HepG2 (cell line): ENCODE results near the gene MYD88. TPM values are rescaled to one million over a fixed set of nuclear protein-coding genes. Genes with fewer than 3 reads are reported as not detected.
A peak's percentile ranks its signal among the peaks of the same experiment; 100 is the strongest.

Experiments
- AKAP8 ChIP-seq: sonication (generic); formaldehyde crosslinking; IDR thresholded peaks from 2 replicates; pipeline ENCODE4 v1.5.1; 2020; ENCODE audit warnings: mild to moderate bottlenecking, missing genetic modification reagents
- CAMTA2 ChIP-seq: sonication (generic); formaldehyde crosslinking; IDR thresholded peaks from 2 replicates; pipeline ENCODE4 v1.4.0; 2020; ENCODE audit warnings: mild to moderate bottlenecking, missing genetic modification reagents, borderline replicate concordance
- FOXO1 ChIP-seq: sonication (generic); formaldehyde crosslinking; IDR thresholded peaks from 2 replicates; pipeline ENCODE4 v1.4.0; 2020; ENCODE audit warnings: missing genetic modification reagents
- HDAC1 ChIP-seq: sonication (generic); formaldehyde crosslinking; IDR thresholded peaks from 2 replicates; pipeline ENCODE4 v1.5.1; 2020; ENCODE audit warnings: mild to moderate bottlenecking, missing genetic modification reagents
- HES4 ChIP-seq: sonication (generic); formaldehyde crosslinking; IDR thresholded peaks from 2 replicates; pipeline ENCODE4 v1.9.0; 2021; ENCODE audit warnings: mild to moderate bottlenecking, missing genetic modification reagents, borderline replicate concordance
- KDM3A ChIP-seq: IDR thresholded peaks from 2 replicates; pipeline ENCODE4 v1.6.1; 2018; ENCODE audit warnings: low read depth, missing compliant biosample characterization
- NCOA2 ChIP-seq: sonication (generic); formaldehyde crosslinking; IDR thresholded peaks from 2 replicates; pipeline ENCODE4 v1.8.0; 2022; ENCODE audit warnings: inconsistent platforms
- SIN3B ChIP-seq: fragments of 150-350 bp; IDR thresholded peaks from 2 replicates; pipeline ENCODE4 v1.6.1; 2014; ENCODE audit warnings: low read length
- SRSF4 ChIP-seq: fragments of 200-400 bp; formaldehyde crosslinking; IDR thresholded peaks from one replicate; pipeline ENCODE4 v1.6.1; 2018; ENCODE audit warnings: mild to moderate bottlenecking, low read depth, low read length, moderate library complexity; ENCODE audit not compliant: poor library complexity, severe bottlenecking
- TAF1 ChIP-seq: sonication (generic); formaldehyde crosslinking; IDR thresholded peaks from 2 replicates; pipeline ENCODE4 v1.4.0; 2020; ENCODE audit warnings: missing genetic modification reagents
- THYN1 ChIP-seq: sonication (generic); formaldehyde crosslinking; IDR thresholded peaks from 2 replicates; pipeline ENCODE4 v1.8.1; 2023; ENCODE audit warnings: low read depth, mild to moderate bottlenecking, moderate library complexity, missing genetic modification reagents, borderline replicate concordance
- ZMYM4 ChIP-seq: sonication (generic); formaldehyde crosslinking; IDR thresholded peaks from 2 replicates; pipeline ENCODE4 v1.8.1; 2023; ENCODE audit warnings: mild to moderate bottlenecking, missing genetic modification reagents
- ZNF317 ChIP-seq: sonication (generic); formaldehyde crosslinking; IDR thresholded peaks from 2 replicates; pipeline ENCODE4 v1.5.0; 2020; ENCODE audit warnings: mild to moderate bottlenecking, missing genetic modification reagents
- ZNF614 ChIP-seq: IDR thresholded peaks from 2 replicates; pipeline ENCODE4 v1.6.1; 2018; ENCODE audit warnings: missing biosample characterization, missing genetic modification reagents, inconsistent platforms, borderline replicate concordance
- ZNF790 ChIP-seq: sonication (generic); formaldehyde crosslinking; IDR thresholded peaks from 2 replicates; pipeline ENCODE4 v1.8.0; 2022; ENCODE audit warnings: missing genetic modification reagents, mild to moderate bottlenecking, borderline replicate concordance
- polyA plus RNA-seq, 8 experiments: library from polyadenylated mRNA; depleted of rRNA in 3 of 8; stranded (reverse) in 7 of 8; unstranded in 1 of 8; fragments of >200 nt; fragmentation: Illumina TruSeq in 4 of 8; extraction: Trizol in 4 of 8; gene quantifications; 2 replicates each; pipeline versions ENCODE4 v1.2.1 to v1.2.3, GENCODE V29; 2011 to 2016; ENCODE audit warnings: low read depth in 4 of 8, missing spikeins in 1 of 8, mixed read lengths in 1 of 8; ENCODE audit not compliant: insufficient read depth in 1 of 8
- total RNA-seq, 5 experiments: library from RNA; depleted of rRNA; stranded (reverse); fragments of >200 nt; fragmentation: Illumina TruSeq; extraction: Trizol; gene quantifications; 2 replicates each; pipeline ENCODE4 v1.2.3, GENCODE V29; 2016; ENCODE audit warnings: low read depth in 1 of 5
- TF ChIP-seq, protein P1 (sequence below): sonication (generic); formaldehyde crosslinking; IDR thresholded peaks from 2 replicates; pipeline ENCODE4 v1.8.0; 2022; ENCODE audit warnings: mild to moderate bottlenecking, missing genetic modification reagents, moderate library complexity
- TF ChIP-seq, protein P2 (sequence below): sonication (generic); formaldehyde crosslinking; IDR thresholded peaks from 2 replicates; pipeline ENCODE4 v1.5.0; 2020; ENCODE audit warnings: mild to moderate bottlenecking, missing genetic modification reagents
- TF ChIP-seq, protein P3 (sequence below): sonication (generic); formaldehyde crosslinking; IDR thresholded peaks from 2 replicates; pipeline ENCODE4 v1.5.0; 2020; ENCODE audit warnings: mild to moderate bottlenecking, missing genetic modification reagents
- TF ChIP-seq, protein P4 (sequence below): sonication (generic); formaldehyde crosslinking; IDR thresholded peaks from 2 replicates; pipeline ENCODE4 v1.4.0; 2020; ENCODE audit warnings: missing genetic modification reagents
- TF ChIP-seq, protein P5 (sequence below): sonication (generic); formaldehyde crosslinking; IDR thresholded peaks from 2 replicates; pipeline ENCODE4 v1.5.0; 2020; ENCODE audit warnings: mild to moderate bottlenecking, missing genetic modification reagents

Gene MYD88
- total and polyA plus RNA-seq, 2 of the 13 experiments (the other 11 are each of a cell fraction or from before 2014, with no cell fraction given): 7.6 to 32.7 TPM

DNA sequence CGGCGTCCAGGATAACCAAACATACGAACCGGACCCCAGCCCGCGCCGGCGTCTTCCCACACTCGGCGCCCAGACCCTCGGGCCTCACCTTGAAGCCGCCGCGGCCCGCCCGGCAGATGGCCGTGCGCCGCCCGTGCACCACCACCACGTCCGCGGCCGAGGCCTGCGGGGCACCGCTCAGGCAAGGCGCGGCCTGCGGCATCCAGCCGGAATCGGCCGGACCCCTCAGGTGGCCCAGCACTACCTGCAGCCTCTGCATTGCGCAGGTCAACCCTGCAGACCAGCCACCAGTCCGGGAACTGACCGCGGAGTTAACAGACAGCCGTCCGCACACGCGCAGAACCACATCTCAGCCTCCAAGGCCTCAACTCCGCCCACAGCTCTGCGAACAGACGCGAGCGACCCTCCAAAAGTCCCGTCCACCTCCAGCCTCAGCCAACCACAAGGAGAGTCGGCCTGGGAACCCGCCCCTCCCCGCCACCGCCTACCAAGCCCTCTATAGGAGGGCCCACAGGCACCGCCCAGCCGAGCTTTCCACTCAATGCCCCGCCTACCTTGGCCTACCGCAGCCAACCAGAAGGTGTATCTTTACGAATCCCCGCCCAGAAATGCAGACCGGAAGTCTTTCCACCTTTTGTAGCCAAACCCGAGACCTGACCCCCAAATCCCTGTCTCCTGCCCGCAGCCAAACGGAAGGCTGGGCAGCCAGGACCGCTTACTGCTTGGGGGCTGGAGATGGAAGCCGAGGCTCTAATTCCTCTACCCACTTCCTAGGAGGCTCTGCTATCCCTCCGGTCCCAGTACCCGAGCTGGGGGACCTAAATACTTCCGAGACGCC is 1.5 kb upstream of the MYD88 start, which contains the start of gene ACAA1 (continued):
- TF ChIP-seq ZNF317 (CRISPR knock-in tag) (0 out of 2 replicates have a peak, but pooled peaks have one; percentile 43), SRSF4 (no peak), ZNF790 (peak; percentile 59; the same call in 1 of the 2 replicates), FOXO1 (CRISPR knock-in tag) (peak; percentile 60), THYN1 (CRISPR knock-in tag) (no peak), ZMYM4 (CRISPR knock-in tag) (peak; percentile 50), CAMTA2 (CRISPR knock-in tag) (0 out of 2 replicates have a peak, but pooled peaks have one; percentile 33), AKAP8 (CRISPR knock-in tag) (no peak), ZNF614 (CRISPR knock-in tag) (0 out of 2 replicates have a peak, but pooled peaks have one; percentile 10), TAF1 (CRISPR knock-in tag) (peak; percentile 95), SIN3B (no peak), HES4 (CRISPR knock-in tag) (peak; percentile 73), NCOA2 (CRISPR knock-in tag) (no peak), KDM3A (no peak), HDAC1 (CRISPR knock-in tag) (peak; percentile 40; the same call in 1 of the 2 replicates)
- TF ChIP-seq, protein P1, sequence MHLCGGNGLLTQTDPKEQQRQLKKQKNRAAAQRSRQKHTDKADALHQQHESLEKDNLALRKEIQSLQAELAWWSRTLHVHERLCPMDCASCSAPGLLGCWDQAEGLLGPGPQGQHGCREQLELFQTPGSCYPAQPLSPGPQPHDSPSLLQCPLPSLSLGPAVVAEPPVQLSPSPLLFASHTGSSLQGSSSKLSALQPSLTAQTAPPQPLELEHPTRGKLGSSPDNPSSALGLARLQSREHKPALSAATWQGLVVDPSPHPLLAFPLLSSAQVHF (CRISPR knock-in tag): no peak
- TF ChIP-seq, protein P2, sequence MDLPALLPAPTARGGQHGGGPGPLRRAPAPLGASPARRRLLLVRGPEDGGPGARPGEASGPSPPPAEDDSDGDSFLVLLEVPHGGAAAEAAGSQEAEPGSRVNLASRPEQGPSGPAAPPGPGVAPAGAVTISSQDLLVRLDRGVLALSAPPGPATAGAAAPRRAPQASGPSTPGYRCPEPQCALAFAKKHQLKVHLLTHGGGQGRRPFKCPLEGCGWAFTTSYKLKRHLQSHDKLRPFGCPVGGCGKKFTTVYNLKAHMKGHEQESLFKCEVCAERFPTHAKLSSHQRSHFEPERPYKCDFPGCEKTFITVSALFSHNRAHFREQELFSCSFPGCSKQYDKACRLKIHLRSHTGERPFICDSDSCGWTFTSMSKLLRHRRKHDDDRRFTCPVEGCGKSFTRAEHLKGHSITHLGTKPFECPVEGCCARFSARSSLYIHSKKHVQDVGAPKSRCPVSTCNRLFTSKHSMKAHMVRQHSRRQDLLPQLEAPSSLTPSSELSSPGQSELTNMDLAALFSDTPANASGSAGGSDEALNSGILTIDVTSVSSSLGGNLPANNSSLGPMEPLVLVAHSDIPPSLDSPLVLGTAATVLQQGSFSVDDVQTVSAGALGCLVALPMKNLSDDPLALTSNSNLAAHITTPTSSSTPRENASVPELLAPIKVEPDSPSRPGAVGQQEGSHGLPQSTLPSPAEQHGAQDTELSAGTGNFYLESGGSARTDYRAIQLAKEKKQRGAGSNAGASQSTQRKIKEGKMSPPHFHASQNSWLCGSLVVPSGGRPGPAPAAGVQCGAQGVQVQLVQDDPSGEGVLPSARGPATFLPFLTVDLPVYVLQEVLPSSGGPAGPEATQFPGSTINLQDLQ (CRISPR knock-in tag): no peak
- TF ChIP-seq, protein P3, sequence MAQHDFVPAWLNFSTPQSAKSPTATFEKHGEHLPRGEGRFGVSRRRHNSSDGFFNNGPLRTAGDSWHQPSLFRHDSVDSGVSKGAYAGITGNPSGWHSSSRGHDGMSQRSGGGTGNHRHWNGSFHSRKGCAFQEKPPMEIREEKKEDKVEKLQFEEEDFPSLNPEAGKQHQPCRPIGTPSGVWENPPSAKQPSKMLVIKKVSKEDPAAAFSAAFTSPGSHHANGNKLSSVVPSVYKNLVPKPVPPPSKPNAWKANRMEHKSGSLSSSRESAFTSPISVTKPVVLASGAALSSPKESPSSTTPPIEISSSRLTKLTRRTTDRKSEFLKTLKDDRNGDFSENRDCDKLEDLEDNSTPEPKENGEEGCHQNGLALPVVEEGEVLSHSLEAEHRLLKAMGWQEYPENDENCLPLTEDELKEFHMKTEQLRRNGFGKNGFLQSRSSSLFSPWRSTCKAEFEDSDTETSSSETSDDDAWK (CRISPR knock-in tag): no peak
- TF ChIP-seq, protein P4, sequence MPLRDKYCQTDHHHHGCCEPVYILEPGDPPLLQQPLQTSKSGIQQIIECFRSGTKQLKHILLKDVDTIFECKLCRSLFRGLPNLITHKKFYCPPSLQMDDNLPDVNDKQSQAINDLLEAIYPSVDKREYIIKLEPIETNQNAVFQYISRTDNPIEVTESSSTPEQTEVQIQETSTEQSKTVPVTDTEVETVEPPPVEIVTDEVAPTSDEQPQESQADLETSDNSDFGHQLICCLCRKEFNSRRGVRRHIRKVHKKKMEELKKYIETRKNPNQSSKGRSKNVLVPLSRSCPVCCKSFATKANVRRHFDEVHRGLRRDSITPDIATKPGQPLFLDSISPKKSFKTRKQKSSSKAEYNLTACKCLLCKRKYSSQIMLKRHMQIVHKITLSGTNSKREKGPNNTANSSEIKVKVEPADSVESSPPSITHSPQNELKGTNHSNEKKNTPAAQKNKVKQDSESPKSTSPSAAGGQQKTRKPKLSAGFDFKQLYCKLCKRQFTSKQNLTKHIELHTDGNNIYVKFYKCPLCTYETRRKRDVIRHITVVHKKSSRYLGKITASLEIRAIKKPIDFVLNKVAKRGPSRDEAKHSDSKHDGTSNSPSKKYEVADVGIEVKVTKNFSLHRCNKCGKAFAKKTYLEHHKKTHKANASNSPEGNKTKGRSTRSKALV (CRISPR knock-in tag): no peak
- TF ChIP-seq, protein P5, sequence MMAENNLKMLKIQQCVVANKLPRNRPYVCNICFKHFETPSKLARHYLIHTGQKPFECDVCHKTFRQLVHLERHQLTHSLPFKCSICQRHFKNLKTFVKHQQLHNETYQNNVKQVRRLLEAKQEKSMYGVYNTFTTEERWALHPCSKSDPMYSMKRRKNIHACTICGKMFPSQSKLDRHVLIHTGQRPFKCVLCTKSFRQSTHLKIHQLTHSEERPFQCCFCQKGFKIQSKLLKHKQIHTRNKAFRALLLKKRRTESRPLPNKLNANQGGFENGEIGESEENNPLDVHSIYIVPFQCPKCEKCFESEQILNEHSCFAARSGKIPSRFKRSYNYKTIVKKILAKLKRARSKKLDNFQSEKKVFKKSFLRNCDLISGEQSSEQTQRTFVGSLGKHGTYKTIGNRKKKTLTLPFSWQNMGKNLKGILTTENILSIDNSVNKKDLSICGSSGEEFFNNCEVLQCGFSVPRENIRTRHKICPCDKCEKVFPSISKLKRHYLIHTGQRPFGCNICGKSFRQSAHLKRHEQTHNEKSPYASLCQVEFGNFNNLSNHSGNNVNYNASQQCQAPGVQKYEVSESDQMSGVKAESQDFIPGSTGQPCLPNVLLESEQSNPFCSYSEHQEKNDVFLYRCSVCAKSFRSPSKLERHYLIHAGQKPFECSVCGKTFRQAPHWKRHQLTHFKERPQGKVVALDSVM: no peak
